Measurements from ENCODE around the gene PRKCH.

The PRKCH gene

DNA sequence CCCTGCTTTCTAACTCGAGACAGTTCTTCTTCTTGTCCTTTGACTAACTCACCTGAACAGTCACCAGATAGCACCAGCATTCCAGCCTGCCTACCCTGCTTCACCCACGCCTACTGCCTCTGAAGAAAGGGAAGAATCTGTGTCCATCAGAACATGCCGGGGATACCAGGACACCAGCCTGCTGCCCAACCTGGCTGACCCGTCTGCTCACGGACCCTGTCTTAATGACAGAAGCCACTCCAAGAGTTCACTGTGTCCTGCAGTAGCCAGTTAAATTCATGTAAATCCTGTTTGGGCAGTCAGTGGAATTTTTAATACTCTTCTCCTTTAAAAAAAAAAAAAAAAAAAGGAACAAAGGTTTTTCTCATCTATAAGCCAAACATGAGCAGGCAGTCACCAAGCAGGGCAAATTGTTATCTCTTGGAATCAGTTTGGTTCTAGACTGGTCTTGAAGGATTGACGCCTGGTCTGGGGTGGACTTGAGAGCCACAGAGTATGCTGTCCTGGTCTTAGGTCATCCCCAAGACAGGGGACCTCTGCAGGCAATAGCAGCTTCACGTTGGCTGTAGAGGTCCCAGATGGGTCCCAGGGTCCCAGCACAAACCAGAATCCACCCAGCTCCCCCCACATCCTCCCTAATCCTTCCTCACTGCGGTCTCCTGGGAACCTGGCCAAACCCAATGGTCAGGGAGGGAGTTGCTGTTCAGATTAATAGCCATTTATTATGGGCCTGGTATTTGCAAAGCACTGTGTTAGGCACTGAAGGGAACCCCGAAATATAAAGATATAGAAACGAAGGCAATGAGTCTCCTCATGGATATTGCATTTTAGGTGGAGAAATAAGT is 192.8 kb downstream of the PRKCH start:
- no peak for DNase-seq
- in situ Hi-C loops (cut with MboI; ENCODE audit: low pct_unique_long_range_greater_than_20kb, low sequenced_read_pairs): no loop called here

DNA sequence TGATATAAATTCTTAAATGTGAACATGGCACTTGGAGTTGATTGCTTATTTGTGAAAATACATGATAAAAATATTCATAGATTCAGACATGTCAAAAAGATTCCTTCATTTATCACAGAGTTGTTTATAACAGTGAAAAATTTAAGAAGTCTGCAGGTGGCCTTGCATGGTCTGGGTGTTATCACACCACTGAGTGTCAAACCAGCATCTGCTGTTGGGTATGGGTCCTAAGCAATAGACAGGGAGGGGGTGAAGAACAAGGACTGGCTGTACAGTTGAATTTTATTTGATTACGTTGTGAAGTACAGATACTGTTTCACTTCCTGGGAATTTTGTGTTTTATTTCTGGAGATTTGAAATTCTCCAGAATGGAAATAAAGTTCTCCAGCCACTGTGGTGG is 193.5 kb downstream of the PRKCH start:
- in situ Hi-C loops (cut with MboI; ENCODE audit: low pct_unique_long_range_greater_than_20kb, low sequenced_read_pairs): no loop called here
- no peak for DNase-seq

DNA sequence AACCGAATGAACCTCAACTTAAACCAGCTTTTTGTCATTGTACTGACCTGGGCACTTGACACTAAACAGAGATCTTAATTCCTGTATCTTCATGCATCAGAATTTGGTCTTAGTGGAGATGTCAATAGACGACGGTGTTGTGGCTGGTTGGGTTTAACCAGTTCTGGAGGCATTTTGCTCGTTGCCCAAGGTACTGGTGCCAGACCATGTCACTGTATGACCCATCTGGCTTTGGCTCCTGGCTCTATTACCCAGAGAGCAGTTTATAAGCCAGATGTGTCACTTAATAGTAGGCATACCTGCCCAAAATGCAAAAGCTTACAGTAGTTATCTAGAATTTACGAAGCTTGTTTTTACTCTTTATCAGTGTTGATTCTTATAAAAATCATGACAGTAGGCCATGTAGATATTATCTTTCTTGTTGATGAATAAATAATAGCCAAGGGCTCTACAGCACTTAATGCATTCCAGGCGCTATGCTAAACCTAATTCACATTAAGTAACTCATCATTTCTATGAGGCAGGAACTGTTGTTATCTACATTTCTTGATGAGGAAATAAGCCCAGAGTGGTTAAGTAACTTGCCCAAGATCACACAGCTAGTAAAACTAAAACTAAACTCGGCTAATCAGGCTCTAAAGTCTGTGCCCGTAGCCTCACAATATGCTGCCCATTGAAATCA is 194.2 kb downstream of the PRKCH start:
- in situ Hi-C loops (cut with MboI; ENCODE audit: low pct_unique_long_range_greater_than_20kb, low sequenced_read_pairs): no loop called here
- no peak for DNase-seq

DNA sequence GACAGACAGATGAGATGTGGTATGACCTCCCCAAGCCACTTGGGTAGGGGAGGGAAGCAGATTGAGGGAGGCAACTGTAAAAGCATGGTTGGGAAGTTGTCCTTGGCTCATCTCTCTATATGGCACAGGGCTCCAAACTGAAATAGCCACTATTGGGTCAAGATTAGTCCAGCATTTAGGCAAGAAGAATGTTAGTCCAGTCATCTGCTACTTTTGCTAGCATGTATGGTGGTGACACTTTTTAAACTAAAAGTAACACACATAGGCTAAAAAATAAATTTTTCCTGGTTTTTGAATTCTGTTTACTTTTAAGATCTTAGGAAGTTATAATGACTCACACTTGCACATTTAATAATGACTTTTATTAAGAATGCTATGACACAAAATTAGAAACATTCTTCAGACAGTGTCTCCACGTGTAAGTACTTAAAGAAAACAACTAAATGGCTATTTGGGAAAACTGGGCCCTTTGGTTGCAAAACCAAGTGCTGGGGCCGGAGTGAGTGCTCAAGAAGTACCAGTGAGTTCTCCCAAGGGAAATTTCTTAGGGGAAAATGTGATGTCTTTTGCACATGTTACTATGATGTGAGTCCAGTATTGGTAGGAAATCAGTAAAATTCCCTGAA is 194.9 kb downstream of the PRKCH start:
- no peak for DNase-seq
- in situ Hi-C loops (cut with MboI; ENCODE audit: low pct_unique_long_range_greater_than_20kb, low sequenced_read_pairs): no loop called here

DNA sequence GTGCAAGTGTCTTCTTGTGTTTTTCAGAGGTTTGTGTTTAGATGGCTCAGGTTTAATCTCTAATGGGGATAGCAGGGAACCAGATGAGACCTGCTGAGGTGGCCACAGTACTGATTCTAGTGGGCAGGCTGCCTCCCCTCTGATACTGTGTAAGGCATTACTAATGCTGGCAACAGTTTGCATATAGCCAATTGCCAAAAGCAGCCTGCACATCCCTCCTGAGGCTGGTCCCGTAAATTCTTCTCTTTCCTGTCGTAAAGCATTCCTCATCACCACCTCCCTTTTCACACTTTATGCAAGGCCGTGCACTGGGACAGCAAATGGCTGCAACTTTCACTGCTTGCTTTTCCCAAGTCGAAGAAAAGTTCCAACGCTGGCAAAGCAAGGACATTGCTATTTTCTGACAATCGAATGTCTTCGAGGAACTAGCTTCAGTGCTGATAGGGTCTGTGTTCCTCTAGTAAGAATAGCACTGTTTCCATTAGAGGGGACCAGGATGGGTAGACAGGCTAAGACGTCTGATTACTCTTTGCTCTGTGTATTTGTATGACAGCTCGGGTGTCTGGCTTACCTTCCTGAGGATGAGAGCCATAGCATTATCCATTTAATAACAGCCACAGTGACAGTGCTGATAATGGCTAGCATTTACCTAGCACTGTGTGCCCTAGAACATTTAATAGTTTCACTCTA is 195.7 kb downstream of the PRKCH start:
- in situ Hi-C loops (cut with MboI; ENCODE audit: low pct_unique_long_range_greater_than_20kb, low sequenced_read_pairs): no loop called here
- DNase-seq: no peak

DNA sequence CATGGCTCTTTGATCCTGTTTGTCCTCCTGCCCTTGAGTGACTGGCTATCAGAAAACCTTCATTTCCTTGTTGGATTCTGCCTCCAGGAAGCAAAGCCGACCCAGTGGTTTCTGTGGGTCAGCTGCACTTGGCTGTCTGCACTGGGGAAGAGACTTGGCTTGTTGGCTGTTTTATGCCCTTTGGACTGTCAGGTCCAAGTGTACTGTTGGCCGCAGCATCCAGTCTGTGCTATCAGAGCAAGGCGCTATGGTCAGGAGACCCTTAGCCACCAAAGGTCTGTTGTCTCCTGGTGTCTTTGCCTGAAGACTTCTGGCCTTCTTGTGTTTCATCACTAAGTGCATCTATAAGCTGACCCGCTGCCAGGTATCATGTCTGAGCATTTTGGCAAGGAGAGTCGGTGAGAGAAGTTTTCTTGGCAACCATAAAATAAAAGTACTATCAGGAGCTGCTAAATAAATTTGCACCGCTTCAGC is 196.6 kb downstream of the PRKCH start:
- in situ Hi-C loops (cut with MboI; ENCODE audit: low pct_unique_long_range_greater_than_20kb, low sequenced_read_pairs): no loop called here
- no peak for DNase-seq

DNA sequence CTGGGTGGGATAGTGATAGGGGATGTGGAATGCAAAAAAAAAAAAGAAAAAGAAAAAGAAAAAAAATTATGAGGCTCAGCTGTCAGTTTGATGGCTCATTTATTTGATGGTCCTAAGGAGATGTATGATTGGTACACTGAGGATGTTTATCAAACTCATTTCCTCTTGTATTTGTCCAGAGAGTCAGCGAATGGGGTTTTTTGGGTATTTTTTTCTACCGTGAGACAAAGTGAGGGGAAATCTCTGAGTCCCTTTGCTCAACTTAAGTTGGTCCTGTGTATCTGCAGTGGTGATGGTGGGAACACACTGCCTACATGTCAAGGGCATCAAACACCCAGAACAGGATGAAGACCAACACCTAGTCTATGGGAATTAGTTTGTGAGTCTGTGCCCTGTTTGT is 197.0 kb downstream of the PRKCH start:
- in situ Hi-C loops (cut with MboI; ENCODE audit: low pct_unique_long_range_greater_than_20kb, low sequenced_read_pairs): no loop called here
- no peak for DNase-seq

DNA sequence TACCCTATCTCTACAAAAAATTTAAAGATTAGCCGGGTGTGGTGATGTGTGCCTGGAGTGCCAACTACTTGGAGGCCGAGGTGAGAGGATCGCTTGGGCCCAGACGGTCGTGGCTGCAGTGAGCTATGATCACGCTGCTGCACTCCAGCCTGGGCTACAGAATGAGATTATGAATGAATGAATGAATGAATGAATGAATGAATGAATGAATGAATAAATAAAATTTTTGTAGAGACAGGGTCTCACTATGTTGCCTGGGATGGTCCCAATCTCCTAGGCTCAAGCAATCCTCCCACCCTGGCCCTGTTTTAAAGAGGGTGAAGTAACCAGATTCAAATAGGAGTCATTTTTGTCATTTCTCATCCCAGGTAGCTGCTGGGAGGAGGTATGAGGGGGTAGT is 197.7 kb downstream of the PRKCH start:
- DNase-seq: no peak
- in situ Hi-C loops (cut with MboI; ENCODE audit: low pct_unique_long_range_greater_than_20kb, low sequenced_read_pairs): no loop called here

DNA sequence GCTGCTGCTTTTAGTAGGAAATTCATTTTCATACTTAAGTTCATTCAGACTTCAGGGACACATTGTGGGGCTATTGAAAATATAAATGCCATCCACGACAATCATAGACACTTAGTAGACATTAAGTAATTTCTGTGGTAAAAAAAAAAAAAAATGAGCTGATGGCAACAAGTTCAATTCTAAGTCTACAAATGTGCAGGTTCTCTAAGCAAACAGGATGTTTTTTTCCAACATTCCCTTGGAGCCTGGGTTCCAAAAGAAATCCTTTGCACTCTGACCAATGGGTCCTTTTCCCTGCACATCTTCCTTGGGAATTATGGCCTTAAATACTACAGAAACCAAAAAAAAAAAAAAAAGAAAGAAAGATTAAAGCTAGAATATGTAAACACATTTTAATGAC is 198.4 kb downstream of the PRKCH start:
- in situ Hi-C loops (cut with MboI; ENCODE audit: low pct_unique_long_range_greater_than_20kb, low sequenced_read_pairs): no loop called here
- DNase-seq: no peak

DNA sequence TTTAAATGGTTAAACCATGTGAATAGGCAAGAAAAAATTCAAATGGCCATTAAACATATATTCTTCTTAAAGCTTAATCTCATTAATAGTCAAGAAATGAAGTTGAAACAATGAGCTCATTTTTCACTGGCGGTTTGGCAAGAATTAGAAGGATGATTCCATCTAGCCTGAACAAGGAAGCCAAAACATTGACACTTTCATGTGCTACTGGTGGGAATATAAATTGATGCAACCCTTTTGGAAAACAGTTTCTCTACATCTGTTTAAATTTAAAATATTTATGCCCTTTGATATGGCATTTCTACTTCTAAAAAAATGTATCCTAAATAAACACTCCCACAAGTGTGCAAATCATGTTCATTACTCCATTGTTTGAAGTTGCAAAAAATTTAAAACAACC is 199.2 kb downstream of the PRKCH start:
- in situ Hi-C loops (cut with MboI; ENCODE audit: low pct_unique_long_range_greater_than_20kb, low sequenced_read_pairs): no loop called here
- DNase-seq: no peak

DNA sequence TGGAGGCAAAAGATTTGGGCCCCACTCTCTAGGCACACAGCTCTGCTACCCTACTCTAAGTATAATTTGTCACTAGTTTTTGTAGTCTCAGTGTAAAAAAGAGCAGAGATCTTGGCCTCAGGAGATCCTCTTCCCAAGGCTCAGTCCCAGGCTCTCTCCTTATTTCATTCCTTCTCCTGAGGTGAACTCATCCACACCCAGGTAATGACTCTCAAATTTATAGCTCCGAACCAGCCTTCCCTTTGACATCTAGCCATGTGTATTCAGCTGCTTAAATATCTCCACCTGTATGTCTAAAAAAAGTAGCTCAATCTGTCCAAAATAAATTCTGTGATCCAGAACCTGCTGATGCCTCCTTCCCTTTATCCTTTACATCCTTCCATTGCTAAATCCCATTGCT is 200.4 kb downstream of the PRKCH start:
- DNase-seq: no peak
- in situ Hi-C loops (cut with MboI; ENCODE audit: low pct_unique_long_range_greater_than_20kb, low sequenced_read_pairs): no loop called here

DNA sequence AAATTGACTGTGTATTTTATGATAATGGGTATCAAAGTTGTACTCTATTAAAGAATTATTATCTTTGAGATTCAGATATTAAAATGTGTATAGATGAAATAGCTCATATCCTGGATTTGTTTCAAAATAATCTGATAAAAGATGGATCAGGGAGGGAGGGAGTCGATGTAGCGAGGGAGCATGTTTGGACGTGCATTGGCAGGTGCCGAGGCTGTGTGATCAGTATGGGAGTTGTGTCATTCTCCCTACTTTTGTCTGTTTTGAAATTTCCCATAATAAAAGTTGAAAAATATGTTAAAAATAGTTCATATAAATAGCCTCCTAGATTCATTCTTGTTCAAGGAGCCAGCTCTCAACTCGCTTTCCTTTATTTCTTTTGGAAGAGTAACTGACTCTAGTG is 202.4 kb downstream of the PRKCH start:
- in situ Hi-C loops (cut with MboI; ENCODE audit: low pct_unique_long_range_greater_than_20kb, low sequenced_read_pairs): no loop called here

DNA sequence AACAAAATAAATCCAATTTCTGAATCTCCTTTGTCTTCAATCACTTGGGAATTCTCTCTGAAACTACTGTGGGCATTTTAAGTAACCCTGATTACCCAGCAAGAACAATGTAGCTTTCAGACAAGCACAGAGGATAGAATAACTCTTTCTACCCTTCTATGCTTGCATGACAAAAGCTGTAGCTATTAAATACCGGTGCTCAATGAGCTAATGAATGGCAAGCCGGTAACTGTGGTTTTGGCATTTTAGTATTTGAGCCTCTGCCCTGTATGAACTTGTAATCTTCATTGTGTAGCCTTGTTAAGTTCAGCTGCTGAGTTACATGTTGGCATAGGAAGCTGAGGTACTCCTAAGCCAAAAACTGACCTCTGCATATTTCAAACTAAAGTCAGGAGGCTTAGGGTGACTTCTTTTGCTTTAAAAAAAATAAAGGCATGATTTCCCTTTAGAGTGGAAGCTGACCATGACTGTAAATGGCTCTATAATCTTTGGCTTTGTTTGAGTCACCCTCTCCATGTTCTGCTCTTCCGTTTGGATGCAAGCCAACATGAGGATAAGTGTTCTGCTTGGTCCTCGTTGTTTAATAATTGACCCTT is 202.9 kb downstream of the PRKCH start:
- in situ Hi-C loops (cut with MboI; ENCODE audit: low pct_unique_long_range_greater_than_20kb, low sequenced_read_pairs): no loop called here
- no peak for DNase-seq

More for the DNA sequence above, 202.4 kb downstream of the PRKCH start:
- DNase-seq: no peak

DNA sequence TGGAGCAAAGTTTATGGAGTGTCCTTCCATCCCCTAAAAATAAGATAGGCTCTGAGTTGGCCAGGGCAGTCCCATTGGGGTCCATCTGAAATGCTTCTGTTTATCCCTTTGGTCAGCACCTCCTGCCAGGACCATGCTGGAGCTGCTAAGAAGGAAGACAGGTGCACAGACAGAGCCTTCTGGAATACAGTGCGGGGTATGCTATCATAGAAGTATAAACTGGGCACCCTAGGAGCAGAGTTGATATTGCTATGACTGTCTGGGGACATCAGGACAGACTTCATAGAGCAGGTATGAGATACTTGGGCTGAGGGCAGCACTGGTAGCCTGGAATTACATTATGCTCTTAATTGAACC is 203.5 kb downstream of the PRKCH start:
- in situ Hi-C loops (cut with MboI; ENCODE audit: low pct_unique_long_range_greater_than_20kb, low sequenced_read_pairs): no loop called here
- no peak for DNase-seq

DNA sequence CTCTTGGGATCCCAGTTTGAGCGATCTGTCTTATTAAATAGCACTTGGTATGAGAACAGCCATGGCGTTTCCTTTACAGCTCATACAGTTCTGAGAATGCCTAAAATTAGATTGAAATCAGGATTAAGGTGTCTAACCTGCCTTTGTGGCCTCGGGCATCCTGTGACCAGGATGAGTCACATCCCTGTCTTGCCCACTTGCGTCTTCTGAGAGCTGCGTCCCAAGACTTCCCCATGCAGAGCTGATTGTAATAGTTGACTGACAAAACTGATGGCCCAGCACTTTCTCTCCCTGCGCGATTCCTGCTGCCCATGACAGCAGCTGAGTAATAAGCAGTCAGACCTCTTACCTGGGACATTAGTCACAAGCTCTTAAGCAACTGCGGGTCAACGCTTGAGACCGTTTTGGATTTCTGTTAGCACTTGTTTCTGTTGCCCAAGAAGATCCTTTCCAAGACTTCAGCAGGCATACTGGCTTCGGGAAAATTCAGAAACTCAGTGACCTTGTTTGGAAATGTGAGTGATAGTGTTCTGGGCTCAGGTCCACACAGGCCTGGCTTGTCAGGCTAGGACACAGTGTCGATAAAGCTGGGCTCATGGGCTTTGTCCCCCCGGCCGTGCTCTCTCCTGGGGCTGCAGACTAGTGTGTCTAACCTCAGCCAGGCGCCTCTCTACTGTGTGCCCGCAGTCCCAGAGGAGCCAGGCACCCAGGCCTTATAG is 204.1 kb downstream of the PRKCH start:
- peak; percentile 48 for DNase-seq
- in situ Hi-C loops (cut with MboI; ENCODE audit: low pct_unique_long_range_greater_than_20kb, low sequenced_read_pairs): no loop called here

DNA sequence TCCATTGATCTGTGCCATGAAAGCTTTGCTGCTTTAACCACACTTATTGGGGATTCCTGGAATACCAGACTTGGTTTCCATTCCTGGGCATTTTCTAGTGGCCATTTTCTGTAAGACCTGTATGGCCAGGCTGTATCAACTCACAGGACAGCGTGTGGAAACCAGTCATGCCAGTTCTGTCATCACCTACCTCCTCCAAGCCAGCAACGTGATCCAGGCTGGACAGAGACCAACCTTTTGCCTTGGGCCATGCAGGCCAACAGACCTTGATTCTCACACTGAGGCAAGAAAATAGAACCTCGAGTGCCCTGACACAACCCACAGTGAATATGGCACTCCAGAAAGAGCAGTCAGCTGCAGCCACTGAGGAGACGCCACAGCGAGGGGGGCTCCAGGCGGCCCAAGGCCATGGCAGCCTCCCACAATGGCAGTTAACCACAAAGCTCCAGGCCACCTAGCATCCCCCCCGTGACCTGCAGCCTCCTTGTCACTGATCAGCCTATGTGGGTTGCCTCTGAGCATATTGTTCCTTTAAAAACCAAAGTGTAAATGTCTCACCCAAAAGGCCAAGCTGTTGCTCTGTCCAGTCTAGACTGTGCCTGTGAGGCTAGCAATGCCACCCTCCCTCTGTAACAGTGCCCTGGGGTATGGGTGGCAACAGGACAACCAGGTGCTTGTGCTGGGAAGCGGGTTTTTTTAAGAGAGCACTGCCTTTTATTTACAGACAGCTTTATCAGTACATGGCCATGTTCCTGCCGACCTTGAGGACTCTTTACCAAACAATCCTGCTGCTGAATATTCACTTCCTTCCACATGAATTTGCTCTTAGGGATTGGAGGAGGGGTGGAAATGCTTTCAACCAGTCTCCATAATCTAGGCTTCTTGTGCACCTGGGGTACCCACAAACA is 205.3 kb downstream of the PRKCH start:
- DNase-seq: peak; percentile 37
- in situ Hi-C loops (cut with MboI; ENCODE audit: low pct_unique_long_range_greater_than_20kb, low sequenced_read_pairs): no loop called here

DNA sequence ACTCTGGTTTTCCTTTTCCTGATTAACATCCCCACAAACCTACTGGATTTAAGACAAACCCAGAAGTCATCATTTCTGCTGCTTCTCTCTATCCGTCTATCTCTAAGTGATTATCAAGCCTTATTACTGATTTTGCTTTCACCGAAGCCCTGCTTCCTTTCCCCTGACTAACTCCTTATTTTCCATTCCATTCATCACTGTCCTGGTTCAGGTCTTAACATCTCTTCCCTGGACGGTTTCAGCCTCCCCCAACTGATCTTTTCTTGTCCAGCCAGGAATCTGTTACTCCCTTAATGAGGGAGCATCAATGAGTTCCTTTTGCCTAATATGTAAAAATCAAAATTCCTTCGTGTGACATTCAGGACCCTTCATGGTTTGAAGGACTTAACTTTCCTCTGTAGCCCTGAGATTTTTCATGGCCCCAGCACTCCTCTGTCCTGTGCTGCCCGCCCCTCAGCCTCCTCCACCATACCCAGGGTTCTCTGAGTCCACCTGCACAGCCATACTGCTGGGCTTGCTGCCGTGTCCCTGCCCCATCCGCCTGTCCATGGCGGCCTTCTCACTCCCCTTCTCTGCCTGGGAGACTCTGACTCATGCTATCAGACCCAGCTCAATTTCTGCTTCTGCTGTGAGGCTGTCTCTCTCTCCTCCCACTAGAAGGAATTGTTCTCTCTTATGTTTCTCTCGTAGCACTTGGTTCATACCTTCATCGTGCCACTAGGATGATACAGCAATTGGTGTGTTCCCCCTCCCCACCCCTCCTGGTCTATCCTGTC is 206.1 kb downstream of the PRKCH start:
- DNase-seq: no peak
- in situ Hi-C loops (cut with MboI; ENCODE audit: low pct_unique_long_range_greater_than_20kb, low sequenced_read_pairs): no loop called here
